T-helper 2 cell treated with Interferon-gamma antibody and Interleukin-4, amounts not matched to agents 5 μg/mL and 100 μg/mL, for 36 hours (primary cell): ENCODE results near the gene DPH2.
A peak's percentile ranks its signal among the peaks of the same experiment; 100 is the strongest.

Experiments
- DNase-seq: peaks from one replicate; pipeline ENCODE4 v3.0.0; 2021; ENCODE audit warnings: low spot score
- H3K27ac Mint-ChIP-seq: one replicate; pipeline ENCODE4 v1.8.0; 2021; ENCODE audit warnings: mild to moderate bottlenecking, mixed read lengths
- H3K27me3 Mint-ChIP-seq: one replicate; pipeline ENCODE4 v1.8.0; 2021; ENCODE audit warnings: low read depth, mixed read lengths
- H3K36me3 Mint-ChIP-seq: one replicate; pipeline ENCODE4 v1.8.0; 2021; ENCODE audit warnings: low read depth, mixed read lengths
- H3K4me1 Mint-ChIP-seq: one replicate; pipeline ENCODE4 v1.8.0; 2021; ENCODE audit warnings: low read depth, mixed read lengths
- H3K4me3 Mint-ChIP-seq: one replicate; pipeline ENCODE4 v1.8.0; 2022; ENCODE audit warnings: mild to moderate bottlenecking, moderate library complexity, mixed read lengths
- H3K9me3 Mint-ChIP-seq: one replicate; pipeline ENCODE4 v1.8.0; 2021; ENCODE audit warnings: mixed read lengths

DPH2 gene

DNA sequence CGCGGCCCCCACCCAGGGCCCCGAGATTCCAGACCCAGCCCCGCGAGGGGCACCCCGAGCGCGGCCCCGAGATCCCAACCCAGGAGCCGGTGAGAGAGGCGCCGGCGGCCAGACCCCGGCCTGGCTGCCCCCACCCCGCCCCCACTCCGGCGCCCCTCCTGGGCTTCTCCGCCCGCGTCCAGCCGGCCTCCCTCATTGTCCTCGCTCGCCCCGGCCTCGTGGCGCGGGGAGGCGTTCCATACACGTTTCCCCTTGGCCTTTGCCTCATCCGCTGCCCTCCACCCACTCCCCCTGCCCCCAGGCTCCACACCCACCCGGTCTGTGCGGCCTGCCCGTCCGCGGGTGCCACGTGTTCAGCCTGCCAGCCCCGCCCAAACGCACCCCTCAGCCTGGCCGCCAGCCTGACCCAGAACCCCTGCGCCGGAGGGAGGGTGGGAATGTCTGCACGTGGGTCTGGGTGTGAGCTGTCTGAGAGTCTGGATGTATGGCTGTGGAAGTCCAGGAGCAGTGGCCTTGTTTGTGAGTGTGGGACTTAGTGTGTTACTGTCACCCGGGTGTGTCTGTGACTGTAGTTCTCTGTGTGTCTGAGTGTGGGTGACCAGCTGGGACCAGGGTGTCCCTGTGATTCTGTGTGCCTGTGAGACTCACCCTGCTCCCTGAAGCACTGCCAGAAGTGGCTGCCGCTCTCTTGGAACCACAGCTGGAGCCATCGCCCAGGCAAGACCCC lies 9.9 kb downstream of the DPH2 start:
- DNase-seq, result peak; percentile 44

DNA sequence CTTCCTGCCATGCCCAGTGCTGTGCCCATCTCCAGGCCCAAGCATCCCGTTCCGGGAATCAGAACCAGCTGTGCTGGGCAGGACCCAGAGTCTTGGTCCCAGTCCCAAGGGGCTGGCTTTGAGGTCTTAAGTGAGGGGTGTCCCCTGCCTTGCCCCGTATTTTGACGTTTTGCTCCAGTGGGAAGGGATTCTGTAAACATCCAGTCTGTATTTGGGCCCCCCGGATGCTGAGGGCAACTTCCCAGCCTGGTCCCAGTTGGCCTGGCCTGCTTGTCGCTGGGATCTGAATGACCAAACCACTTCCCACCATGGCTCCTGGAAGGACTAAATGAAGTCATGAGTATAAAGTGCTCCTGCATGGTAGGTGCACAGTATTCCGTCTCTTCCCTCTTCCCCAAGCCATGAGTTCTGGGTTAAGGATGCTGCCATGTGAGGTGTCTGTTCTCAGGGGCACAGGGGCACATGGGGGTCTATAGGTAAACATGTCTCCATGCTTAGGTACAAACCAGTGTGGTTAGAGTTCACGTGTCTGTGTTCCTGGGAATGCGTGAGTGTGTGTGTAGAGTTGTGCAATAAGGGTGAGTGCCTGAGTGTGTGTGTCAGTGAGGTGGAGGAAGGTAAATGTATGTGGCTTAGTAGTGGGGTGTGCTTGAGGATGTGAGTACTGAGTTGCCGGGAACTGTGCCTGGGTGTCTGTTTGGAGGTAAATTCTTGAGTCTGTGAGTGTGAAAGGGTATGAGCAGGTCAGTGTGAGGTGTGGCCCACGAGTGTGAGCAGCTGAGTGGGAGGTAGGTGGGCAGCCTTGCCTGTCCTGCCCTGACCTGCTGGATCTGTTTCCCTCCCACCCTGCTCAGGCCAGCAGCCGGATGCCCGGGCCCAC lies 10.7 kb downstream of the DPH2 start:
- H3K4me1 Mint-ChIP-seq, result peaks cover 30% of the 10 kb centered on the region
- DNase-seq, result no peak
- peaks cover 29% of the 10 kb centered on the region for H3K36me3 Mint-ChIP-seq

More for the DNA sequence above, 9.9 kb downstream of the DPH2 start:
- H3K36me3 Mint-ChIP-seq, result peaks cover 29% of the 10 kb centered on the region
- H3K9me3 Mint-ChIP-seq, result no peaks in the 10 kb centered on the region
- no peaks in the 10 kb centered on the region for H3K27me3 Mint-ChIP-seq
- peaks cover 30% of the 10 kb centered on the region for H3K4me1 Mint-ChIP-seq
- H3K27ac Mint-ChIP-seq, result peak overlapping the region; percentile 87
- peak overlapping the region; percentile 88 for H3K4me3 Mint-ChIP-seq

DNA sequence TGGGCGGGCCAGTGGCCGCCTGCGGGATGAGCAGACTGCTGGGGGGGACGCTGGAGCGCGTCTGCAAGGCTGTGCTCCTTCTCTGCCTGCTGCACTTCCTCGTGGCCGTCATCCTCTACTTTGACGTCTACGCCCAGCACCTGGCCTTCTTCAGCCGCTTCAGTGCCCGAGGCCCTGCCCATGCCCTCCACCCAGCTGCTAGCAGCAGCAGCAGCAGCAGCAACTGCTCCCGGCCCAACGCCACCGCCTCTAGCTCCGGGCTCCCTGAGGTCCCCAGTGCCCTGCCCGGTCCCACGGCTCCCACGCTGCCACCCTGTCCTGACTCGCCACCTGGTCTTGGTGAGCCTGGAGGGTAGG lies 11.3 kb downstream of the DPH2 start:
- DNase-seq, result no peak
- Mint-ChIP-seq H3K27ac (no peak overlapping the region), H3K9me3 (no peaks in the 10 kb centered on the region), H3K36me3 (peaks cover 29% of the 10 kb centered on the region), H3K4me1 (peaks cover 25% of the 10 kb centered on the region), H3K4me3 (no peak overlapping the region), H3K27me3 (no peaks in the 10 kb centered on the region)

More for the DNA sequence above, 10.7 kb downstream of the DPH2 start:
- Mint-ChIP-seq H3K9me3 (no peaks in the 10 kb centered on the region), H3K4me3 (peak overlapping the region; percentile 88), H3K27me3 (no peaks in the 10 kb centered on the region), H3K27ac (no peak overlapping the region)

DNA sequence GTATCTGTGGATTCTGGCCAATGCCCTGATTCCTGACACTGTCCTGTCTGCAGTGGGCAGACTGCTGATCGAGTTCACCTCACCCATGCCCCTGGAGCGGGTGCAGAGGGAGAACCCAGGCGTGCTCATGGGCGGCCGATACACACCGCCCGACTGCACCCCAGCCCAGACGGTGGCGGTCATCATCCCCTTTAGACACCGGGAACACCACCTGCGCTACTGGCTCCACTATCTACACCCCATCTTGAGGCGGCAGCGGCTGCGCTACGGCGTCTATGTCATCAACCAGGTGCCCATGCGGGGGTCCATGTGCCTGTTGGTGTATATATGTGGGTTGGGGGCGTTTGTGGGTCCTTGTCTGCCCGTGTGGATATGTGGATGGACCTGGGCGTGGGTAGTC lies 11.8 kb downstream of the DPH2 start:
- peaks cover 24% of the 10 kb centered on the region for H3K36me3 Mint-ChIP-seq
- no peaks in the 10 kb centered on the region for H3K9me3 Mint-ChIP-seq
- H3K4me3 Mint-ChIP-seq, result no peak overlapping the region
- peaks cover 21% of the 10 kb centered on the region for H3K4me1 Mint-ChIP-seq
- no peaks in the 10 kb centered on the region for H3K27me3 Mint-ChIP-seq
- no peak overlapping the region for H3K27ac Mint-ChIP-seq
- no peak for DNase-seq

DNA sequence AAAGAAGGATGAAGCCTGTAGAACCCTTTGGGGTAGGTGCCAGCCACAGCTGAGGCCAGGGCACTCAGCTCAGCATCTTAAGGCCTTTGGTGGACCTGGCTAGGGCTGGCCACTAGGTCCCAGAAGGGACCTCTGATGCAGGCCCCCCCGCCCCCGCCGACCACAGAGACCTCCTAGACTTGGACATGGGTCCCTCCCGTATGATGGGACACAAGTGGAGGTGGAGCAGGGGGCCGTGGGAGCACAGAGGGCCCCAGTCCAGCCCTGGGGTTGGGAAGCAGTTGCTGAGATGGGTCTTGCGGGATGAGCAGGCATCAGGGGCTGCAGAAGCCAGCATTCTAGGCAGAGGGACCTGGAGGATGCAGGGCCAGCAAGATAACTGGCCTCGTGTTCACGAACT lies 12.4 kb downstream of the DPH2 start:
- DNase-seq, result no peak
- Mint-ChIP-seq H3K36me3 (peaks cover 18% of the 10 kb centered on the region), H3K9me3 (no peaks in the 10 kb centered on the region), H3K27ac (no peak overlapping the region), H3K4me3 (no peak overlapping the region), H3K4me1 (peaks cover 20% of the 10 kb centered on the region), H3K27me3 (no peaks in the 10 kb centered on the region)

DNA sequence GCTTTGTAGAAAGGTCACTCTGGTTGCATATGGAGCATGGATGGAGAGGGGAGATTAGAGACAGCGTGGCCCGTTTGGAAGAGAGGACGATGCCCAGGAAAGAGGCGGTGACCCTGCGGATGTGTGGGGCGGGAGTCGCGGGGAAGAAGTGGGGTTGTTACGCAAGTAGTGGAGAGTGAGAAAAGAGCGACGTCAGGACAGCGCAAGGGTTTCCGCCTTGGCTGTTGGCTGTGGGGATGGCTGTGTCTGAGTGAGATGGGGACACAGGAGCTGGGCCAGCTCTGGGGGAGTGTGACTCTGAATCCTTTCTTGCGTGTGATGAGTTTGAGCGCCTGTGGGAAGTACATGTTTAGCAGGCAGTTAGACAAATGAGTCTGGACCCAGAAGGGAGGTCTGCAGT lies 13.0 kb downstream of the DPH2 start:
- Mint-ChIP-seq H3K36me3 (peaks cover 13% of the 10 kb centered on the region), H3K27me3 (no peaks in the 10 kb centered on the region), H3K4me1 (peaks cover 14% of the 10 kb centered on the region), H3K27ac (no peak overlapping the region), H3K9me3 (no peaks in the 10 kb centered on the region), H3K4me3 (no peak overlapping the region)
- DNase-seq, result no peak

DNA sequence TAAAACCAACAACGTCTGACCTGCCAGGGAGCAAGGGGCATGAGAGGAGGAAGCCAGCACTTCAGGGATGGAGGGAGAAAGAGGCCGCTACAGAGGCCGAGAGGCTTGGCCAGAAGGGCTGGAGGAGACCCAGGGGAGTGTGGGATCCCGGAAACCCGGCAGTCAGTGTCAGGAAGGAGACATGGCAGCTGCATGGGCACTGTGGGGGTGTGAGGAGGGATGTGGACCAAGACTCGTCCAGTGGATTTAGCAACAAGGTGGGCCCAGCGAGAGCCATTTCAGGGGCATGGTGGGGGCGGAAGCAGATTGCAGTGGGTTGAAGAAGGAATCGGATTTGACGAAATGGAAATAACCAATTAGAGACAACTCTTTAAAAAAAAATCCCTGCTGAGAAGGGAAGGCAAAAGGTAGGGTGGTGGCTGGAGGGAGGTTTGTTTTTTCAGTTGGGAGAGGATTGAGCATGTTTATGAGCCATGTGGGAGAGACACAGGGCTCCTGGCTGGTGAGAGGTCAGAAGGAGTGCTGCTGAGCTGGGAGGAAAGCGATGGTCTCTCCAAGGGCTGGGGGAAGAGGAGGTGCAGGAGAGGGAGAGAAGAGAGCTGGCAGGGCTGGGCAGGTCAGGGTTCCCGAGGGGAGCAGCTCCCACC lies 13.6 kb downstream of the DPH2 start:
- peaks cover 8% of the 10 kb centered on the region for H3K36me3 Mint-ChIP-seq
- no peak overlapping the region for H3K27ac Mint-ChIP-seq
- H3K27me3 Mint-ChIP-seq, result no peaks in the 10 kb centered on the region
- no peak for DNase-seq
- H3K4me3 Mint-ChIP-seq, result no peak overlapping the region
- H3K9me3 Mint-ChIP-seq, result no peaks in the 10 kb centered on the region
- peaks cover 13% of the 10 kb centered on the region for H3K4me1 Mint-ChIP-seq

DNA sequence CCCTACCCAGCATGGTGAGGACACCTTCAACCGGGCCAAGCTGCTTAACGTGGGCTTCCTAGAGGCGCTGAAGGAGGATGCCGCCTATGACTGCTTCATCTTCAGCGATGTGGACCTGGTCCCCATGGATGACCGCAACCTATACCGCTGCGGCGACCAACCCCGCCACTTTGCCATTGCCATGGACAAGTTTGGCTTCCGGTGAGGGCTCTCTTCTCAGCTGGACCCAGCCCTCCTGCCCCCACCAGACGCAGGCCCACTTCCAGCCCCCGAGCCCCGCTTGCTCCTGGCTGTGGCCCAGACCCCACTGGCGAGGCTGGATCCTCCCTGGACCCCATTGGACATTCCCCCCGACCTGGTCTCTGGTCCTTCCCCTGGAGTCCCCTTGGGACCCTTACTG lies 15.0 kb downstream of the DPH2 start:
- Mint-ChIP-seq H3K4me1 (peaks cover 10% of the 10 kb centered on the region), H3K27me3 (no peaks in the 10 kb centered on the region)

DNA sequence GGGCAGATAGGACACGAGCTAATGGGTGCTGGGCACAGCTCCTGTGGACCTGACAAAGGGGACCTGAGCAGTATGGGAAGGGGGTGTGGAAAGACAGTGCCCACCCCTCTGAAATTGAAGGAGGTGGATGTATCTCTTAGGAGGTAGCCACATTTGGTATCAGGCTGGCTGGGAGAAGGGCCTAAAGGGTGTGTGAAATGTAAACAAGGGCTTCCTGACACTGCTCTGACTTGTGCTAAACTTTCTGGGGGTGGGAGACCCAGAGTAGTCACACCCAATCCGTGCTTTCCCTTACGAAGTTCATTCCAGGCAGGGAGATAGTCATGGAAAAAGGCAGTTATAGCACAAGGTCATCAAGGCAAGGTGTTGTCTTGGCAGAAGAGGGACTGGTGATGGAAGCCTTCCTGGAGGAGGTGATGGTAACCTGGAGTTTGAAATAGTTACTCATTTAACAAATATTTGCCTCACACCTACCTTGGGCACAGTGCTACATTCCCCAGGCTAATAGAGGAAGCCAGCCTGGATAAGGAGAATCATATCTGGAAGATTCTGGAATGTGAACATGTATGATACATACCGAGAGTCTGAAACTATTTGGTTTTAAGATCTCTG lies 16.3 kb downstream of the DPH2 start:
- peaks cover 3% of the 10 kb centered on the region for H3K36me3 Mint-ChIP-seq
- H3K9me3 Mint-ChIP-seq, result no peaks in the 10 kb centered on the region
- no peak overlapping the region for H3K4me3 Mint-ChIP-seq
- no peak overlapping the region for H3K27ac Mint-ChIP-seq
- H3K27me3 Mint-ChIP-seq, result no peaks in the 10 kb centered on the region
- DNase-seq, result no peak
- peaks cover 4% of the 10 kb centered on the region for H3K4me1 Mint-ChIP-seq

More for the DNA sequence above, 15.0 kb downstream of the DPH2 start:
- no peak overlapping the region for H3K4me3 Mint-ChIP-seq
- H3K27ac Mint-ChIP-seq, result no peak overlapping the region
- peaks cover 4% of the 10 kb centered on the region for H3K36me3 Mint-ChIP-seq
- no peaks in the 10 kb centered on the region for H3K9me3 Mint-ChIP-seq
- DNase-seq, result no peak

DNA sequence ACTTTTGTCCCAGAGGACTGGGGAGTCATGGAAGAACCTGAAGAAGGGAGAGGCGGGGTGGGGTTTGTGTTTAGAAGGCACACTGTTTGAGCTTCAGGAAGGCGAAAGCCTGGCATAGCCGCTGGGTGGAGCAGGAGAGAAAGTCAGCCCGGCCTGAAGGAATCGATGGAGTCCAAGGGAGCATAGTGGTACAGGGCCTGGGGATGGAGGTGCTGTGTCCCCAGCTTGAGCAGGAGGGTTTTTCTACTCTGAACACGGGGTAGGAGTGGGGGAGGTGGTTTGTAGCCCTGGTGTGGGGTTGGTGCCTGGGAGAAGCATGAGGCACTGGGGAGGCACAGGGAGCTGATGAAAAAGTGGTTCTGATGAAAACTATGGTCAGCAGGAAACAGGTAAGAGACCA lies 16.9 kb downstream of the DPH2 start:
- Mint-ChIP-seq H3K4me3 (no peak overlapping the region), H3K36me3 (peaks cover 3% of the 10 kb centered on the region), H3K9me3 (no peaks in the 10 kb centered on the region), H3K27ac (no peak overlapping the region), H3K4me1 (peaks cover 7% of the 10 kb centered on the region), H3K27me3 (no peaks in the 10 kb centered on the region)
- DNase-seq, result no peak

DNA sequence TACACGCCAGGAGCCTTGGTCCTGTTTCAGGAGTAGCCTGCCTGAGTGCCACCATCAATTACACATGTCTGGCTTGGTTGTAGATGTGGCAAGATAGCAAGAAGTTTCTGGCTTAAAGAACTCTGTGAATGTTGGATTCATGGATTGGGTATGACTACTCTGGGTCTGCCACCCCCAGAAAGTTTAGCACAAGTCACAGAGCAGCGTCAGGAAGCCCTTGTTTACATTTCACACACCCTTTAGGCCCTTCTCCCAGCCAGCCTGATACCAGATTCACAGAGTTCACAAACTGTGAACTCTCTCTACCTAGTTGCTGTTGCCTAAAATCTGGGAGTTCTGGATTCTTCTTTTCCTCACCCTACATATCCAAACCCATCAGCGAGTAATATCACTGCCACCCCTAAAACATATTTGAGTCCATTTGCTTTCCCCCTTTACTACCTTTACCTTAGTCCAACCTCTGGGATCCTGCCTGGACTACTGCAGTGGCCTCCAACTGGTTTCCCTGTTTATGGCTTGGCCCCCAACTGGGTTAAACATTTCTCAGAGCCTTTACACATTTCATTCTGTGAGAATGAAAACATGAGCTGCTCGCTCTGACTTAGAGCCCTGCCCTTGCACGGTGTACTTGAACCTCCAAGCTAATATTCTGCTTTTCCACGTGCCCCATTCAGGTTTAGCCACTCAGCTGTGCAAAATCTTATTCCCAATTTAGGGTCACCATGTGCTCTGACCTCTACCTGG lies 17.5 kb downstream of the DPH2 start:
- no peaks in the 10 kb centered on the region for H3K9me3 Mint-ChIP-seq
- H3K36me3 Mint-ChIP-seq, result peaks cover 3% of the 10 kb centered on the region
- H3K27ac Mint-ChIP-seq, result no peak overlapping the region
- H3K4me3 Mint-ChIP-seq, result no peak overlapping the region
- peaks cover 11% of the 10 kb centered on the region for H3K4me1 Mint-ChIP-seq
- H3K27me3 Mint-ChIP-seq, result no peaks in the 10 kb centered on the region
- no peak for DNase-seq

DNA sequence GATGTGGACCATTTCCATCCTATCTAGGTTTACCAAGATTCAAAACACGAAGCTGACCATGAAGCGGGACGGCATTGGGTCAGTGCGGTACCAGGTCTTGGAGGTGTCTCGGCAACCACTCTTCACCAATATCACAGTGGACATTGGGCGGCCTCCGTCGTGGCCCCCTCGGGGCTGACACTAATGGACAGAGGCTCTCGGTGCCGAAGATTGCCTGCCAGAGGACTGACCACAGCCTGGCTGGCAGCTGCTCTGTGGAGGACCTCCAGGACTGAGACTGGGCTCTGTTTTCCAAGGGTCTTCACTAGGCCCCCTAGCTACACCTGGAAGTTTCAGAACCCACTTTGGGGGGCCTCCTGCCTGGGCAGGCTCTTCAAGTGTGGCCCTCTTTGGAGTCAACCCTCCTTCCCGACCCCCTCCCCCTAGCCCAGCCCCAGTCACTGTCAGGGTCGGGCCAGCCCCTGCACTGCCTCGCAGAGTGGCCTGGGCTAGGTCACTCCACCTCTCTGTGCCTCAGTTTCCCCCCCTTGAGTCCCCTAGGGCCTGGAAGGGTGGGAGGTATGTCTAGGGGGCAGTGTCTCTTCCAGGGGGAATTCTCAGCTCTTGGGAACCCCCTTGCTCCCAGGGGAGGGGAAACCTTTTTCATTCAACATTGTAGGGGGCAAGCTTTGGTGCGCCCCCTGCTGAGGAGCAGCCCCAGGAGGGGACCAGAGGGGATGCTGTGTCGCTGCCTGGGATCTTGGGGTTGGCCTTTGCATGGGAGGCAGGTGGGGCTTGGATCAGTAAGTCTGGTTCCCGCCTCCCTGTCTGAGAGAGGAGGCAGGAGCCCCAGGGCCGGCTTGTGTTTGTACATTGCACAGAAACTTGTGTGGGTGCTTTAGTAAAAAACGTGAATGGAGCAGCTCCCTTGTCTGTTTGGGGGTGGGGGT lies 20.7 kb downstream of the DPH2 start:
- Mint-ChIP-seq H3K27me3 (no peaks in the 10 kb centered on the region), H3K4me1 (peaks cover 16% of the 10 kb centered on the region), H3K36me3 (no peaks in the 10 kb centered on the region), H3K4me3 (peak overlapping the region; percentile 94), H3K9me3 (no peaks in the 10 kb centered on the region), H3K27ac (no peak overlapping the region)
- no peak for DNase-seq

DNA sequence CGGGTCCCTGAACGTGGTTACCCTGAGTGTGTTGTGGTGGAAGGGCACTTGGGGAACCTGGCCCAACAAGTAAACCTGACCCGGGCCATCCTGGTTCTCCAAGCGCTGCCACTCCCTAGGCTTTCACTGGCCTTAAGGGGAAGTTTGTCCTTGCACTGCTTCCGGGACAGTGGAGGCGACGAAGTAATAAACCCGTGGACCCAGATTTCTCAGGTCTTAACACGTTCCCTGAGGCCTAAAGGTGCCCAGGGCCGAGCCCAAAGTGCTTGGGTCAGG lies 21.3 kb downstream of the DPH2 start:
- Mint-ChIP-seq H3K27ac (no peak overlapping the region), H3K27me3 (no peaks in the 10 kb centered on the region), H3K9me3 (no peaks in the 10 kb centered on the region), H3K4me3 (peak overlapping the region; percentile 94), H3K4me1 (peaks cover 16% of the 10 kb centered on the region), H3K36me3 (no peaks in the 10 kb centered on the region)
- DNase-seq, result no peak
